Activated CD8-positive, alpha-beta T cell treated with anti-CD3 and anti-CD28 coated beads for 36 hours (primary cell): Measurements from ENCODE around the gene TMEM43. TPM values are rescaled to one million over a fixed set of nuclear protein-coding genes. Genes with fewer than 3 reads are reported as not detected.
"Not testable (repeated sequence)": the region's sequence is repeated elsewhere in the genome, so short reads cannot be mapped to it uniquely, and the experiment has no call there.

Source experiments
- ATAC-seq: fragments of 200-7000 bp; cut with Tn5 transposase; one replicate; pipeline ENCODE4 v1.10.0; 2021; ENCODE audit warnings: mild to moderate bottlenecking, moderate library complexity
- CTCF ChIA-PET: fragments of 350-600 bp; sonication (Branson Sonifier 250); formaldehyde crosslinking; loops from one replicate; lab custom pipeline; 2021; ENCODE audit warnings: antibody characterized with exemption; lab: Charles Lee
- POLR2A ChIA-PET: fragments of 350-600 bp; sonication (Branson Sonifier 250); formaldehyde crosslinking; loops from one replicate; lab custom pipeline; 2021; ENCODE audit warnings: antibody characterized with exemption; lab: Charles Lee
- DNase-seq: peaks from one replicate; pipeline ENCODE4 v3.0.0-alpha.2; 2020
- H3K27ac Mint-ChIP-seq: one replicate; pipeline ENCODE4 v1.8.0; 2021; ENCODE audit warnings: mild to moderate bottlenecking, mixed read lengths
- H3K27me3 Mint-ChIP-seq: one replicate; pipeline ENCODE4 v1.8.0; 2021; ENCODE audit warnings: mixed read lengths
- H3K36me3 Mint-ChIP-seq: one replicate; pipeline ENCODE4 v1.8.0; 2021; ENCODE audit warnings: low read depth, mixed read lengths
- H3K4me1 Mint-ChIP-seq: one replicate; pipeline ENCODE4 v1.8.0; 2021; ENCODE audit warnings: low read depth, mixed read lengths
- H3K4me3 Mint-ChIP-seq: one replicate; pipeline ENCODE4 v1.8.0; 2021; ENCODE audit warnings: mild to moderate bottlenecking, moderate library complexity, mixed read lengths
- H3K9me3 Mint-ChIP-seq: one replicate; pipeline ENCODE4 v1.8.0; 2021; ENCODE audit warnings: mixed read lengths
- intact Hi-C: fragments of 100-400 bp; cut with micrococcal nuclease; formaldehyde crosslinking; loops from one replicate; pipeline ENCODE4 v1.10.0; 2022
- total RNA-seq, 2 experiments: library from RNA; stranded (reverse); gene quantifications; one replicate each; pipeline ENCODE4 v1.2.3, GENCODE V29; 2021
- TF ChIP-seq, protein P1 (sequence below): fragments of 200-600 bp; IDR thresholded peaks from one replicate; pipeline ENCODE4 v1.8.0; 2022; ENCODE audit warnings: antibody characterized with exemption, mild to moderate bottlenecking

Gene TMEM43, protein sequence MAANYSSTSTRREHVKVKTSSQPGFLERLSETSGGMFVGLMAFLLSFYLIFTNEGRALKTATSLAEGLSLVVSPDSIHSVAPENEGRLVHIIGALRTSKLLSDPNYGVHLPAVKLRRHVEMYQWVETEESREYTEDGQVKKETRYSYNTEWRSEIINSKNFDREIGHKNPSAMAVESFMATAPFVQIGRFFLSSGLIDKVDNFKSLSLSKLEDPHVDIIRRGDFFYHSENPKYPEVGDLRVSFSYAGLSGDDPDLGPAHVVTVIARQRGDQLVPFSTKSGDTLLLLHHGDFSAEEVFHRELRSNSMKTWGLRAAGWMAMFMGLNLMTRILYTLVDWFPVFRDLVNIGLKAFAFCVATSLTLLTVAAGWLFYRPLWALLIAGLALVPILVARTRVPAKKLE
- 10 to 100 TPM; 19.7 to 20.2 TPM for total RNA-seq

DNA sequence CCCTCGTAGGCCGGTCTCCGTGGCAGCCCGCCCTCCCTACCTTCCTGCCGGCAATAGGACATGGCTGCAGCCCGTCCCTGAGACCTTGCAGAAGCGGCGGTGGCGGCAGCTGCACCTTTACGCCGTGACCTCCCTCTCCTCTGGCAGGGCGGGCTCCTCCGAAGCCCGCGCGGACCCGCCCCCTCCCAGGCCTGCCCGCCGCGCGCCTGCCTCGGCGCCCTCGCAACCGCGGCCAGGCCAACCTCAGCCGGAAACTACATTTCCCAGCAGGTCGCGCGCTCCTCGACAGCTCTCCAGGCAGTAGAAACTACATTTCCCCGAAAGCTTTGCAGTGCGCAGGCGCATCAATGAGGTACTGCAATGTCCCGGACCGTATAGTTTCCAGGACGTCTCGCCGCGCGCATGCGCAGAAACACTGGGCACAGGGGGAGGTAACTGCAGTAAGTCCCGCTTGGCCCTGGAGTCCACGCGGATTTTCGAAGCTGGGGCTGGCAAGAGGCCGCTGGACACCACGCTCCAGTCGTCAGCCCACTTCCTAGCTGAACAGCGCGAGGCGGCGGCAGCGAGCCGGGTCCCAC lies at the start of gene TMEM43, which contains the start of gene CHCHD4:
TSS of gene TMEM43 (plus strand) at position 438 of the 578 bp plus-strand sequence. CDS start 142 bp downstream, outside the sequence.
TSS of gene CHCHD4 (minus strand) at position 256 of the 578 bp plus-strand sequence. CDS start at position 62, 194 bp downstream.
- Mint-ChIP-seq H3K4me3 (peak within 1 kb of the TSS; percentile 95), H3K4me1 (peaks cover 51% of the 10 kb centered on the region), H3K27ac (peak within 1 kb of the TSS; percentile 93), H3K9me3 (no peaks in the 10 kb centered on the region), H3K27me3 (no peaks in the 10 kb centered on the region), H3K36me3 (peaks cover 65% of the 10 kb centered on the region)
- ChIA-PET POLR2A (interaction anchor here (0.8 to 4.1 kb wide), 12 partner anchors 8 to 233 kb away, joined by 3 to 39 read pairs (median 5); partner anchors contain the start of genes LSM3 and XPC), CTCF (interaction anchor here (0.8 to 4.0 kb wide), 10 partner anchors 13 to 778 kb away, joined by 3 to 33 read pairs (median 5); partner anchors contain the start of genes LSM3 and XPC)
- ATAC-seq (peak; percentile 93), DNase-seq (peak; percentile 99)
- intact Hi-C loops = loop anchor here (2.0 to 5.0 kb wide), 3 partner anchors 20 to 227 kb away; partner anchors contain the start of genes LSM3 and XPC
- TF ChIP-seq, protein P1, sequence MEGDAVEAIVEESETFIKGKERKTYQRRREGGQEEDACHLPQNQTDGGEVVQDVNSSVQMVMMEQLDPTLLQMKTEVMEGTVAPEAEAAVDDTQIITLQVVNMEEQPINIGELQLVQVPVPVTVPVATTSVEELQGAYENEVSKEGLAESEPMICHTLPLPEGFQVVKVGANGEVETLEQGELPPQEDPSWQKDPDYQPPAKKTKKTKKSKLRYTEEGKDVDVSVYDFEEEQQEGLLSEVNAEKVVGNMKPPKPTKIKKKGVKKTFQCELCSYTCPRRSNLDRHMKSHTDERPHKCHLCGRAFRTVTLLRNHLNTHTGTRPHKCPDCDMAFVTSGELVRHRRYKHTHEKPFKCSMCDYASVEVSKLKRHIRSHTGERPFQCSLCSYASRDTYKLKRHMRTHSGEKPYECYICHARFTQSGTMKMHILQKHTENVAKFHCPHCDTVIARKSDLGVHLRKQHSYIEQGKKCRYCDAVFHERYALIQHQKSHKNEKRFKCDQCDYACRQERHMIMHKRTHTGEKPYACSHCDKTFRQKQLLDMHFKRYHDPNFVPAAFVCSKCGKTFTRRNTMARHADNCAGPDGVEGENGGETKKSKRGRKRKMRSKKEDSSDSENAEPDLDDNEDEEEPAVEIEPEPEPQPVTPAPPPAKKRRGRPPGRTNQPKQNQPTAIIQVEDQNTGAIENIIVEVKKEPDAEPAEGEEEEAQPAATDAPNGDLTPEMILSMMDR = no peak

DNA sequence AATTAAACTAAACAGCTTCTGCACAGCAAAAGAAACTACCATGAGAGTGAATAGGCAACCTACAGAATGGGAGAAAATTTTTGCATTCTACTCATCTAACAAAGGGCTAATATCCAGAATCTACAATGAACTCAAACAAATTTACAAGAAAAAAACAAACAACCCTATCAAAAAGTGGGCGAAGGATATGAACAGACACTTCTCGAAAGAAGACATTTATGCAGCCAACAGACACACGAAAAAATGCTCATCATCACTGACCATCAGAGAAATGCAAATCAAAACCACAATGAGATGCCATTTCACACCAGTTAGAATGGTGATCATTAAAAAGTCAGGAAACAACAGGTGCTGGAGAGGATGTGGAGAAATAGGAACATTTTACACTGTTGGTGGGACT lies 49.6 kb upstream of the TMEM43 start:
- H3K4me1 Mint-ChIP-seq, H3K4me3 Mint-ChIP-seq, intact Hi-C loops, H3K27me3 Mint-ChIP-seq, ATAC-seq, H3K36me3 Mint-ChIP-seq, H3K27ac Mint-ChIP-seq, CTCF ChIA-PET, POLR2A ChIA-PET, DNase-seq: not testable (repeated sequence)
- H3K9me3 Mint-ChIP-seq = peaks cover 14% of the 10 kb centered on the region

DNA sequence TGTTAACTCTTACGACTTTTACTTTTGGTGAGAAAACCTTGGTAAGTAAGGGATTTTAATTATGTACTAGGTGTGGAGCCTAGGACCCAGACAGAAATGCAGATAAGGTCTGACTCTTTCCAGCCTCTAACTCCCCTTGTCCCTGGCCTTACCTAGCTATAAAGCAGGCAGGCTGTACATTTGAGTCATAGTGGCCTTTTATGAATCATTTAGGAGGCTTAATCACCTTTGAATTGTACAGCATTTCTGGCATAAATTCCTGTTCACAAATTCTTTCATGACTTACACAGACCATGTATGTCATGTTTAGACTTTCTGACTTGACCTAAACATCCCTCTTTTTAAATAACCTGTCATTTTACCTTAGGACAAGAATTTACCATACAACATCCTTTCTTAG lies 47.5 kb upstream of the TMEM43 start:
- TF ChIP-seq, protein P1 = no peak
- DNase-seq (no peak), ATAC-seq (no peak)
- peaks cover 2% of the 10 kb centered on the region for H3K36me3 Mint-ChIP-seq
- H3K27me3 Mint-ChIP-seq = peaks cover 4% of the 10 kb centered on the region
- no peak overlapping the region for H3K4me3 Mint-ChIP-seq
- intact Hi-C loops = no loop called here
- peaks cover 15% of the 10 kb centered on the region for H3K9me3 Mint-ChIP-seq
- ChIA-PET POLR2A (no interaction called here), CTCF (no interaction called here)
- H3K4me1 Mint-ChIP-seq = peaks cover 7% of the 10 kb centered on the region
- H3K27ac Mint-ChIP-seq = no peak overlapping the region

DNA sequence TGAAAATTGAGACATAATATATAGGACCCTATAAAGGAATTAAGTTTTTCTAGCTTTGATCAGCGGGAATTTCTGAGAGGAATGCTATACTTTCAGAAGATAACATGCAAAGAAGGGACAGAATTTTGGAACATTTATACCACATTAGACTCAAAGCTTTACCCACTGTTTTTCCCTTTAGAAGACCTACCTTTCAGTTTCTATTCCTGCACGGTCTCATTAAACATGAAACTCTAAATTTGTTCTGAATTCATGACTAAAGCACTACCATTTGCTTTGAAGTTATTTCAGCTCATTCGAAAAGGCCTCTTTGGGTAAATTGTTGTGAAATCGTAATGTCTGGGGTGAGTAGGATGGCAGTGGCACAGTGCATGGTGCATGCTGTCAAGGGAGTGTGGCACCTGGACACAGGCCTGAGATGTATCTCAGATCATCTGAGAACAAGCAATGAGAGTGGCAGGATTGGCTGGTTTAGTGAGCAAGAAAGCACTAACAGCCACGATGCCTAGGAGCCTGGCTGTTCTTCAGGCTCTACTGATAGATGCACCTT lies 42.7 kb upstream of the TMEM43 start:
- peak; percentile 80 for ATAC-seq
- H3K27ac Mint-ChIP-seq = peak overlapping the region; percentile 4

DNA sequence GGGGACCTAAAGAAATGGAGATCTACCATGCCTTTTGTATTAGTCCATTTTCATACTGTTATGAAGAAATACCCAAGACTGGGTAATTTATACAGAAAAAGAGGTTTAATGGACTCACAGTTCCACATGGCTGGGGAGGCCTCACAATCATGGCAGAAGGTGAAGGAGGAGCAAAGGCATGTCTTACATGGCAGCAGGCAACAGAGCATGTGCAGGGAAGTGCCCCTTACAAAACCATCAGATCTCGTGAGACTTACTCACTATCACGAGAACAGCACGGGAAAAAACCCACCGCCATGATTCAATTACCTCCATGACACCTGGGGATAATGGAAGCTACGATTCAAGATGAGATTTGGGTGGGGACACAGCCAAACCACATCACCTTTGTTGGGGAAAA lies 37.4 kb upstream of the TMEM43 start:
- intact Hi-C loops, DNase-seq, POLR2A ChIA-PET, CTCF ChIA-PET, H3K4me1 Mint-ChIP-seq, H3K4me3 Mint-ChIP-seq, H3K36me3 Mint-ChIP-seq, H3K9me3 Mint-ChIP-seq, H3K27ac Mint-ChIP-seq, ATAC-seq: not testable (repeated sequence)
- peaks cover 11% of the 10 kb centered on the region for H3K27me3 Mint-ChIP-seq

More for the DNA sequence above, 42.7 kb upstream of the TMEM43 start:
- Mint-ChIP-seq H3K36me3 (peaks cover 2% of the 10 kb centered on the region), H3K4me3 (no peak overlapping the region), H3K27me3 (peaks cover 2% of the 10 kb centered on the region), H3K9me3 (peaks cover 6% of the 10 kb centered on the region), H3K4me1 (peaks cover 9% of the 10 kb centered on the region)
- intact Hi-C loops = no loop called here
- ChIA-PET POLR2A (no interaction called here), CTCF (no interaction called here)
- peak; percentile 21 for DNase-seq
- TF ChIP-seq, protein P1 = no peak

DNA sequence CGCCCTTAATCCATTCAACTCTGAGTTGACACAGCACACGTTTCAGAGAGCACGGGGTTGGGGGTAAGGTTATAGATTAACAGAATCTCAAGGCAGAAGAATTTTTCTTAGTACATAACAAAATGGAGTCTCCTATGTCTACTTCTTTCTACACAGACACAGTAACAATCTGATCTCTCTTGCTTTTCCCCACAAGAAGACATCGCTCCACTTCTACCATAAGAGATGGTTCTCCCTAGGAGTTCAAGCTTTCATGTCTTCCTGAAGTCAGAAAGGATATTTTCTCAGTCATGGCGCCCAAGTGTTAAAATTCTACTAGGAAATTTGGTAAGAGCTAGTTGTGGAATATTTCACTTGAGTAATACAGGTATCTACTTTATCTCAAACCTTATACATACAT lies 32.9 kb upstream of the TMEM43 start:
- H3K27ac Mint-ChIP-seq, CTCF ChIA-PET, POLR2A ChIA-PET, H3K9me3 Mint-ChIP-seq, DNase-seq, ATAC-seq, intact Hi-C loops, H3K36me3 Mint-ChIP-seq, H3K4me3 Mint-ChIP-seq, H3K4me1 Mint-ChIP-seq: not testable (repeated sequence)
- H3K27me3 Mint-ChIP-seq = peaks cover 11% of the 10 kb centered on the region
